HCEC 1CT (cell line): ENCODE data around the gene KCTD16.

ENCODE experiments used
- DNase-seq: peaks from one replicate; pipeline ENCODE4 v3.0.0-alpha.2; 2017

KCTD16 gene

GRCh38 chr5:144170276-144171024 lies at the start of gene KCTD16, which contains the start of gene YIPF5:
Gene KCTD16, plus strand, starts transcription at chr5:144170873.
Gene YIPF5, minus strand, starts transcription at chr5:144170659. Its CDS starts 704 bp downstream, at chr5:144169955.
- DNase-seq: peak; percentile 94

DNA sequence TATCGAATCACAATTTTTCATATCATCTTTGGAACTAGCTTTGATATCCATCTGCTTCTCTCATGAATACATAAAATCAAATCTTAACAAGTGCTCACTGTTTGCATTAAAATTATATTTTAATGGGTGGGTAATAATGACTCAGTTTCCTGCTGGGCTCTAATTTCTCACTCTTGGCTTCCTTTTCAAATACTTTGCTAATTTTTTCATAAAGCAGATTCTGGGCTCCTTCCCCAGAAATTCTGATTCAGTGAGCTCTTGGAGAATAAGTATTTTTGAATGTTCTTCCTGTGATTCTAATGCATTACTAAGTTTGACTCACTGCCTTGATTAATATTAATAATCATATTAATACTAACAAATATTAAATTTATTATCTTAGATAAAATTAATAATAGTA lies 49.1 kb upstream of the KCTD16 start:
- peak; percentile 27 for DNase-seq

GRCh38 chr5:144122081-144122480 lies 48.6 kb upstream of the KCTD16 start:
- no peak for DNase-seq

DNA sequence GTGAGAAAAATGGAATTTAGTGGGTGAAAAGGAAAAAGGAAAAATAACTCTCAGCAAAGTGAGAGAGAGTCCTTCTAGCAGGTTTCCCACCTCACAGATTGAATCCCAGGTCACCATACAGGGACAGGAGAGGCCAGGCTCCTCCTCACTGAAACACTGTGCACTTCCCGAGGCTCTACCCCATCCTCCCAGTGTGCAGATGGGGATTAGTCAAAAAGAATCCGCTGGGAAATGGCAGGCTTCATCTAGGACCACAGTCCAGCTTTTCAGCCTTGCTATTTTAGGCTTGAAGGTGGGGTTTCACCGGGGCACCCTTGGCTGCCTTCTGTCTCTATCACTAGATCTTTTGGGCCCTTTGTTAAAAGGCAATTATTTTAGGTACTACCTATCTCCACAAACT lies 48.0 kb upstream of the KCTD16 start:
- DNase-seq: no peak

DNA sequence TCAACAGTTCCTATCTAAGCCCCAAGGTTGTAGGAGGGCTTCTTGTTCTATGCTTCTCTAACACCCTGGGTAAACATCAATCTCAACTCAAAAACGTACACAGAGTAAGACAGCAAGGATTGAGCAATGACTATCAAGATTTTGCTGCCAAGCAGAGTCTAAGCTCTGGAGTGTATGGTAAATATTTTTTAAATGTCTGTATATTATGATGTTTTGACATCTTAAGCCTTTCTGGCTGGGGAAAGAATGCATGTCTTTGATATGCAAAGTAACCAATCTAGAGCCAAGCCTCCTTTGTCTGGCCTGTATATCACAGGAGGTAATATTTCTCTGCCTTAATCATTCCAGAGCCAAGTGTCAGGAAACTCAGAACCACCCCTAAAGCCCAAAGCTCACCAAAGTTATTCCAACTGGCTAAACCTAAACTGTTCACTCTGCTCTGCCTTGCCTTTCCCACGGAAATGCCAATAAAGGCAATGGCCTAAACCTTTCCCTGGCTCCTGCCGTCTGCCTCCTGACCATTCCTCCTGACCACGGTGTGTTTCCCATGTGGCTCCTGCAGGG lies 45.4 kb upstream of the KCTD16 start:
- DNase-seq: peak; percentile 68

GRCh38 chr5:144126707-144127106 lies 44.0 kb upstream of the KCTD16 start:
- no peak for DNase-seq

DNA sequence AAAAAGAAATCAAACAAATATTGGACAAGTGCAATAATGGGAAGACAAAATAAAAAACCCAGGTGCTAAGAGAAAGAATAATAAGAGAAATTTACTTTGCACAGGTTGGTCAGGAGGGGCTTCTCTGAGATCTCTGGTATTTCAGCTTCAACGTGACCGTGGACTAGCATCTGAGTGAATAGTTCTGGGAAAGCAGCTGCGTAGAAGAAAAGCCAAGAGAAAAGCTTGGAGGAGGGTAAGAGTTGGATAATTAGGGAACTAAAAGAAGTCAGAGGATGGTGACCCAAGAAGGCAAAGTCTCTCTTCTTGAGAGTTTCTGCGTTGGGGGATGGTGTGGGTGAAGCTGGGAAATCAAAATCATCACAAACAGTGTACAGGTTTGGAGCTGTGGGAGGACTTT lies 41.8 kb upstream of the KCTD16 start:
- DNase-seq: no peak

DNA sequence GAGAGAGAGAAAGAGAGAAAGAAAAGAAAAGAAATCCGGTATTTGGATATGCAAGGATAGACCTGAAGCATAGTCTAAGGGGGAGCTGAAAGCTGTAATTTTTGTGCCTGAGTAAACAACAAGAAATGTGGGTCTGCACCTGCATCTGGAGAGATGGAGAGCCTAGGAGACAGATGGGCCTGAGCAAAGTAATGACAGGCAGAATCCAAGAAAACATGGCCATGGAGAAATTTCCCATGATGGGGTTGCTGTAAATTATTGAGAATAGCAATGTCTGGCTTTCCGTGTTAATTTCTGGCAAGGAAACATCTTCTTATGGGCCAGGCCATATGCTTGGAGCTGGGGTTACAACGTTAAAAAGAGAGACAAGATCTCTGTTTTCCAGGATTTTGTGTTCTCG lies 40.4 kb upstream of the KCTD16 start:
- no peak for DNase-seq

DNA sequence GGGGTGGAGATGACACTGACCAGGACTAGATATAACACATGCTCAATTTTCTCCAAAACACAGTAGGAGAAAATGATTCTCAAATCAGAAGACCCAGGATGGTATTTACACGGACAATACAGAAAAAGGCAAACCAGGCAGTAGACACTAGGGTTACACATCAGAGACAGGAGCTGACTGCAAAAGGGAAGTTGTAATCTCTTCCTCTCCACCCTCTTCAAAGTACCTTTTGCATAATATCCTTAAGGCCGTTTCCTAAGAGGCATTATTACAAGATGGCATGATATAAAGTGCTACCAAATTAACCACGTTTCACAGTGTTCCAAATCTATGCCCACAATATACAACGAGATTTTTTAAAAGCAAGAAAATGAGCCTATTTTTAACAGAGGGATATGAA lies 39.4 kb upstream of the KCTD16 start:
- DNase-seq: no peak

- no peak for DNase-seq
Measured at GRCh38 chr5:144133050-144133633, 37.5 kb upstream of the KCTD16 start.

GRCh38 chr5:144134194-144134826 lies 36.4 kb upstream of the KCTD16 start:
- no peak for DNase-seq

- DNase-seq: no peak
Measured at GRCh38 chr5:144135113-144135762, 35.4 kb upstream of the KCTD16 start.

- no peak for DNase-seq
Measured at GRCh38 chr5:144139586-144139985, 31.1 kb upstream of the KCTD16 start.

GRCh38 chr5:144141585-144141984 lies 29.1 kb upstream of the KCTD16 start:
- no peak for DNase-seq

GRCh38 chr5:144142139-144142823 lies 28.4 kb upstream of the KCTD16 start:
- peak; percentile 71 for DNase-seq

DNA sequence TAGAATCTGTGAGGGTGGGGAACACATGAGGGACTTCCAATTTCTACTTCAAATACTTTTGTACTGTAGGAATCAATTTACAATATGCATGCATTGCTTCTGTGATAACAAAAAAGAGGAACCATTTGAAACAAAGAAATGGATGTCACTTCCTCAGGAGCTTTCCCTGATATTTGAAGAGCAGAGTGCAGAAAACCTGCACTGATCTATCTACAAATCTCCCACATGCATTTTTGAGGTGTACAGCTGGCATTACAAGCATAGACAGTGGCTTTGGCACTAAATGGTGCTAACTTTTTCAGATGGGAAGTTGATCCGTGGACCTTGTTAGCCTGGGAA lies 27.9 kb upstream of the KCTD16 start:
- DNase-seq: no peak

GRCh38 chr5:144143625-144144024 lies 27.0 kb upstream of the KCTD16 start:
- DNase-seq: no peak

DNA sequence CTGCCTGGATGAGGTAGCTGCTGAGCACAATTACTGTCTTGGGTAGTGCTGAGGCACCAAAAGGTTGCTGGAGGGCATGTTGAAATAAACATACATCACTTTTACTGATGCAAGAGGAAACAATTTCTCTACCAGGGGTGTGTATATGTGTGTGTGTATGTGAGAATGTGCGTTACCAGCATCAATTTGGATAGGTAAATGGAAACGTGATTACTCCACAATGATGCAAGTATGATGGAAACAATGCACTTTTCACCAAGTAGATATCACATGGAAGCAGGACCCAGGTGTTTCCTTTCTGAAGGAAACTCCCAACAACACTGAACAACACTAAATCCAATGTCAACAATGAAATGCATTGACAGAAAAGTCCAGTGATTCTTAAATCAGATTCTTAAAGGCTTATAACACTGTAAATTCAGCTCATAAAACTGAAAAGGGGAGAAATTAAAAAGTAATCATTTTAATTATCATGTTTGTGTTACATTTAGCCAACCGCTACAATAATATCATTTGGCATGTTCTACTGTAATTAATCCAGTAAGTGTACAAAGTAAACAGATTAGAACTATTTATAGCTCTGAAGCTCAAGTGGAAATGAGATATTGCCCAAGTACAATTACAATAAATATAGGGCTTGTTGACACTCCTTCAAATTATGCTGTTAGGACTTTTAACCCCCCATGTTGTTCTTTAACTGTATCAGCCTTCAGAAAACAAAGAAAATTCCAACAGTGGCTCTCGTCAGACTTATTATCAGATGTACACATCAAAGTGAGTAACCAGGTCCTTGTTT lies 25.5 kb upstream of the KCTD16 start:
- no peak for DNase-seq

- peak; percentile 36 for DNase-seq
Measured at GRCh38 chr5:144151026-144151425, 19.6 kb upstream of the KCTD16 start.

- DNase-seq: no peak
Measured at GRCh38 chr5:144156767-144157171, 13.9 kb upstream of the KCTD16 start.

GRCh38 chr5:144162686-144163085 lies 8.0 kb upstream of the KCTD16 start:
- no peak for DNase-seq

GRCh38 chr5:144166696-144167095 lies 4.0 kb upstream of the KCTD16 start:
- no peak for DNase-seq
